ENCODE measurements around the gene PSME4.

- TF ChIP-seq CTCF (IDR thresholded peaks at IDR 0.05): no peak
- no peak for TF ChIP-seq POLR2A (IDR thresholded peaks at IDR 0.05)
These were observed 57.1 kb downstream of the PSME4 start for GRCh38 chr2:53913721-53914120.

Measured in Peyer's patch (tissue), 4 donors.